PC-9 (cell line): ENCODE measurements around the gene APC. TPM values are rescaled to one million over a fixed set of nuclear protein-coding genes. Genes with fewer than 3 reads are reported as not detected.

Experiments
- BruUV-seq: library from RNA; stranded (reverse); fragments of 400-500 nt; replicated peaks from 2 replicates; lab custom pipeline; 2021; lab: Mats Ljungman, UMichigan
- CTCF ChIA-PET: fragments of 300-600 bp; sonication (Branson Sonifier 250); formaldehyde crosslinking; loops from one replicate; lab custom pipeline; 2022; ENCODE audit warnings: antibody characterized with exemption; lab: Charles Lee
- POLR2A ChIA-PET: fragments of 300-600 bp; sonication (Branson Sonifier 250); formaldehyde crosslinking; loops from one replicate; lab custom pipeline; 2022; ENCODE audit warnings: antibody characterized with exemption; ENCODE audit not compliant: unreplicated experiment; lab: Charles Lee
- DNase-seq, 2 experiments: peaks; one replicate each; pipeline versions ENCODE4 v3.0.0 to v3.0.0-alpha.2; 2015 to 2022; ENCODE audit warnings: mixed read lengths in 1 of 2
- H2AFZ ChIP-seq: fragments of 200-600 bp; sonication (generic); 2 replicates; pipeline ENCODE4 v1.8.1; 2017; ENCODE audit warnings: antibody characterized with exemption
- H3F3A ChIP-seq: fragments of 200-600 bp; sonication (generic); 2 replicates; pipeline ENCODE4 v1.8.1; 2017; ENCODE audit warnings: antibody characterized with exemption, mild to moderate bottlenecking, low read depth; ENCODE audit not compliant: insufficient read depth
- H3K27ac ChIP-seq: fragments of 200-600 bp; sonication (generic); 2 replicates; pipeline ENCODE4 v1.6.1; 2016; ENCODE audit warnings: mixed run types
- H3K27me3 ChIP-seq: fragments of 200-600 bp; sonication (generic); 2 replicates; pipeline ENCODE4 v1.6.1; 2016; ENCODE audit warnings: low read depth, mixed run types; ENCODE audit not compliant: insufficient read depth
- H3K36me3 ChIP-seq: fragments of 200-600 bp; sonication (generic); 2 replicates; pipeline ENCODE4 v1.6.1; 2016; ENCODE audit warnings: low read depth, mixed run types
- H3K4me1 ChIP-seq: fragments of 200-600 bp; sonication (generic); replicated peaks from 2 replicates; pipeline ENCODE4 v1.6.1; 2016; ENCODE audit warnings: mixed run types; ENCODE audit not compliant: insufficient read depth
- H3K4me2 ChIP-seq: fragments of 200-600 bp; sonication (generic); 2 replicates; pipeline ENCODE4 v1.6.1; 2017; ENCODE audit warnings: mixed run types
- H3K4me3 ChIP-seq: fragments of 200-600 bp; sonication (generic); 2 replicates; pipeline ENCODE4 v1.6.1; 2016; ENCODE audit warnings: mixed run types
- H3K79me2 ChIP-seq: fragments of 200-600 bp; sonication (generic); 2 replicates; pipeline ENCODE4 v1.6.1; 2017; ENCODE audit warnings: low read depth, mixed run types
- H3K9me2 ChIP-seq: fragments of 200-600 bp; sonication (generic); 2 replicates; pipeline ENCODE4 v1.8.1; 2017; ENCODE audit warnings: mild to moderate bottlenecking; ENCODE audit not compliant: insufficient read depth
- H3K9me3 ChIP-seq: fragments of 200-600 bp; sonication (generic); 2 replicates; pipeline ENCODE4 v1.8.1; 2016; ENCODE audit warnings: low read depth; ENCODE audit not compliant: insufficient read depth
- H4K20me1 ChIP-seq: fragments of 200-600 bp; sonication (generic); 2 replicates; pipeline ENCODE4 v1.8.1; 2017; ENCODE audit not compliant: insufficient read depth
- CTCF ChIP-seq: fragments of 200-600 bp; sonication (generic); conservative IDR thresholded peaks from 2 replicates; pipeline ENCODE4 v1.6.1; 2017; ENCODE audit warnings: mixed run types, antibody characterized with exemption, mild to moderate bottlenecking, moderate library complexity
- EZH2 ChIP-seq: fragments of 200-600 bp; sonication (generic); IDR thresholded peaks from 2 replicates; pipeline ENCODE4 v1.8.0; 2017; ENCODE audit warnings: antibody characterized with exemption, low read depth
- intact Hi-C: fragments of 100-400 bp; cut with micrococcal nuclease; formaldehyde crosslinking; loops from one replicate; pipeline ENCODE4 v1.10.0; 2022; ENCODE audit not compliant: unreplicated experiment
- total RNA-seq: library from RNA; stranded (reverse); gene quantifications from 2 replicates; pipeline ENCODE4 v1.2.3, GENCODE V29; 2021

The APC gene
- total RNA-seq, 1 experiment from 2014 or later, result 23.5 TPM

- H3K79me2 ChIP-seq, result peaks cover 31% of the 10 kb centered on the region
- peak overlapping the region; percentile 71; the same call in 1 of the 2 replicates for H3K4me3 ChIP-seq
- no peak overlapping the region for H3K27ac ChIP-seq
- ChIA-PET CTCF (no interaction called here), POLR2A (interaction anchor here (0.6 kb wide), 2 partner anchors 43 to 288 kb away, joined by 5 to 7 read pairs; partner anchors contain the start of gene EPB41L4A)
- no peak for DNase-seq
- TF ChIP-seq EZH2, result no peak
- no peak for TF ChIP-seq CTCF
- H3F3A ChIP-seq, result no peaks in the 10 kb centered on the region
- no peaks in the 10 kb centered on the region for H3K27me3 ChIP-seq
- peaks cover 16% of the 10 kb centered on the region for H3K4me1 ChIP-seq
- H2AFZ ChIP-seq, result peak overlapping the region; percentile 93
- H3K9me2 ChIP-seq, result no peaks in the 10 kb centered on the region
- no TSS peak for BruUV-seq
- no peaks in the 10 kb centered on the region for H3K9me3 ChIP-seq
- 0 out of 2 replicates have a peak, but pooled peaks cover 3% of the 10 kb centered on the region for H4K20me1 ChIP-seq
- H3K36me3 ChIP-seq, result no peaks in the 10 kb centered on the region
- intact Hi-C loops, result loop anchor here (5.0 kb wide), 1 partner anchor 271 kb away; the partner anchor contains the start of gene DCP2
- peak overlapping the region; percentile 80 for H3K4me2 ChIP-seq
Observed at GRCh38 chr5:112706446-112707016, 31.2 kb upstream of the APC start.

GRCh38 chr5:112707187-112708102 lies 30.2 kb upstream of the APC start:
- Histone ChIP-seq H3K9me2 (no peaks in the 10 kb centered on the region), H3K4me2 (peak overlapping the region; percentile 80), H3K4me3 (peak overlapping the region; percentile 71), H4K20me1 (0 out of 2 replicates have a peak, but pooled peaks cover 3% of the 10 kb centered on the region), H3K79me2 (peaks cover 31% of the 10 kb centered on the region), H3K9me3 (no peaks in the 10 kb centered on the region), H3K4me1 (peaks cover 16% of the 10 kb centered on the region), H3K27ac (peak overlapping the region; percentile 52), H3F3A (no peaks in the 10 kb centered on the region), H3K27me3 (no peaks in the 10 kb centered on the region), H3K36me3 (no peaks in the 10 kb centered on the region), H2AFZ (peak overlapping the region; percentile 96)
- intact Hi-C loops, result loop anchor here (5.0 kb wide), 1 partner anchor 270 kb away; the partner anchor contains the start of gene DCP2
- ChIA-PET CTCF (no interaction called here), POLR2A (interaction anchor here (0.5 to 0.8 kb wide), 6 partner anchors 9 to 1495 kb away, joined by 3 to 9 read pairs (median 4); partner anchors contain the start of gene EPB41L4A)
- DNase-seq, result peak; percentile 91 to 95
- no peak for TF ChIP-seq EZH2
- no peak for TF ChIP-seq CTCF
- no TSS peak for BruUV-seq

- DNase-seq, result no peak
- peaks cover 31% of the 10 kb centered on the region for H3K79me2 ChIP-seq
- H3K27me3 ChIP-seq, result no peaks in the 10 kb centered on the region
- ChIA-PET POLR2A (interaction anchor here (0.5 to 0.8 kb wide), 4 partner anchors 8 to 1496 kb away, joined by 3 to 9 read pairs (median 4); no protein-coding TSS in a partner anchor), CTCF (interaction anchor here (0.7 kb wide), 1 partner anchor 12 kb away, joined by 3 read pairs; no protein-coding TSS in a partner anchor)
- peak overlapping the region; percentile 96 for H2AFZ ChIP-seq
- intact Hi-C loops, result loop anchor here (5.0 kb wide), 1 partner anchor 269 kb away; the partner anchor contains the start of gene DCP2
- H4K20me1 ChIP-seq, result 0 out of 2 replicates have a peak, but pooled peaks cover 3% of the 10 kb centered on the region
- no peaks in the 10 kb centered on the region for H3K36me3 ChIP-seq
- no peaks in the 10 kb centered on the region for H3F3A ChIP-seq
- H3K4me2 ChIP-seq, result peak overlapping the region; percentile 80
- no peak for TF ChIP-seq CTCF
- no peak for TF ChIP-seq EZH2
- peak overlapping the region; percentile 71 for H3K4me3 ChIP-seq
- BruUV-seq, result TSS peak; percentile 32
- peaks cover 16% of the 10 kb centered on the region for H3K4me1 ChIP-seq
- H3K27ac ChIP-seq, result peak overlapping the region; percentile 52; the same call in 1 of the 2 replicates
- no peaks in the 10 kb centered on the region for H3K9me3 ChIP-seq
- H3K9me2 ChIP-seq, result no peaks in the 10 kb centered on the region
Observed at GRCh38 chr5:112708103-112708622, 29.5 kb upstream of the APC start.
